Small intestine (tissue), 7 donors: ENCODE results near the gene FAM217B. TPM values are rescaled to one million over a fixed set of nuclear protein-coding genes. Genes with fewer than 3 reads are reported as not detected.
A peak's percentile ranks its signal among the peaks of the same experiment; 100 is the strongest.

Experiments
- DNase-seq, 2 donors: peaks; one replicate each; pipeline versions ENCODE4 v3.0.0 to v3.0.0-alpha.2; 2013
- FAIRE-seq: peaks from 2 replicates; lab custom pipeline; 2012; peaks lifted over from hg19 to GRCh38; lab: Jason Lieb, UNC
- H3K27ac ChIP-seq, 3 donors: one replicate each; pipeline ENCODE4 v1.5.1; 2013; ENCODE audit warnings: low read length in 2 of 3, mild to moderate bottlenecking in 2 of 3, control low read depth in 1 of 3, inconsistent platforms in 1 of 3, low read depth in 1 of 3, moderate library complexity in 1 of 3
- H3K27me3 ChIP-seq, 3 donors: one replicate each; pipeline ENCODE4 v1.6.1; 2013; ENCODE audit warnings: low read length in 3 of 3, inconsistent platforms in 1 of 3; ENCODE audit not compliant: control insufficient read depth in 3 of 3, insufficient read depth in 3 of 3
- H3K36me3 ChIP-seq, 3 donors: one replicate each; pipeline ENCODE4 v1.6.1; 2013; ENCODE audit warnings: low read length in 3 of 3, inconsistent platforms in 1 of 3, low read depth in 1 of 3, mild to moderate bottlenecking in 1 of 3, moderate library complexity in 1 of 3; ENCODE audit not compliant: control insufficient read depth in 3 of 3, insufficient read depth in 2 of 3
- H3K4me1 ChIP-seq, 3 donors: one replicate each; pipeline ENCODE4 v1.6.1; 2013; ENCODE audit warnings: low read length in 2 of 3, inconsistent platforms in 1 of 3, low read depth in 1 of 3, mild to moderate bottlenecking in 1 of 3, moderate library complexity in 1 of 3; ENCODE audit not compliant: control insufficient read depth in 3 of 3, insufficient read depth in 2 of 3
- H3K4me3 ChIP-seq, 3 donors: one replicate each; pipeline ENCODE4 v1.5.1; 2013; ENCODE audit warnings: low read length in 3 of 3, control low read depth in 1 of 3, inconsistent platforms in 1 of 3, low read depth in 1 of 3, mild to moderate bottlenecking in 1 of 3, moderate library complexity in 1 of 3
- H3K9me3 ChIP-seq, 2 donors: one replicate each; pipeline ENCODE4 v1.6.1; 2013; ENCODE audit warnings: low read depth in 1 of 2, low read length in 1 of 2; ENCODE audit not compliant: control insufficient read depth in 2 of 2, insufficient read depth in 1 of 2
- WGBS, 3 donors: extraction: QIAGEN DNeasy Blood & Tissue Kit; methylation state at CpG; one replicate each; pipeline ENCODE4 v1.1.7; 2013; 5-methylcytosine and 5-hydroxymethylcytosine counted together
- polyA plus RNA-seq, 4 donors: library from polyadenylated mRNA; stranded (reverse) in 3 of 4; unstranded in 1 of 4; fragments of 200-250 nt in 3 of 4; fragments of 120-200 nt in 1 of 4; gene quantifications; one replicate each; pipeline versions ENCODE4 v1.2.1 to v1.2.3, GENCODE V29; 2013
- donor health status: healthy with polysubstance abuse.
- donor health status: control.
- donor health status: control.
- donor health status: Bipolar disorder and iron deficiency.
- donor health status: healthy.

FAM217B gene
- polyA plus RNA-seq, 4 donors = 2.7 to 16.4 (median 3.7) TPM

DNA sequence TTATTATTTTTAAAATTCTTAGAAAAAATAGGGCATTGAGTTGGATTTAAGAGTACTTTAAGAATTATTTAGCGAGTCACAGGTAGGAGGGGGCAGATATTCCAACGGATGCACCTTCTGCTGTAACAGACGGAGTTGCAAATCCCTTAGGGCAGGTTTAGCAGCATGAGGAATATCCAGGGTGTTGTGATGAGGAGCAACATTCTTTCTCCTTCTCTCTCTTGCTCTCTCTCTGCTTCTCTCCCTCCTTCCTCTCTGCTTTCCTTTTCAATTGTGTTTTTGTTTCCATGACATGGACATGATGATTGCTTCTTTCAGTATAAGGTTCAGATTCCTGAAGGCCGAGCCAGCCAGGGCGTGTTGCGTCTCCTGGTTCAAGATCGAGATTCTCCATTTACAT lies 46.9 kb downstream of the FAM217B start:
- H3K4me3 ChIP-seq = no peak overlapping the region
- no peaks in the 10 kb centered on the region for H3K4me1 ChIP-seq
- no peaks in the 10 kb centered on the region for H3K27me3 ChIP-seq
- H3K36me3 ChIP-seq = no peaks in the 10 kb centered on the region
- FAIRE-seq (no peak), DNase-seq (no peak)
- WGBS, 3 donors = 89 to 91% (median 91%) methylated on average over 7 of the region's 7 CpGs
- no peak overlapping the region for H3K27ac ChIP-seq
- H3K9me3 ChIP-seq = no peaks in the 10 kb centered on the region

DNA sequence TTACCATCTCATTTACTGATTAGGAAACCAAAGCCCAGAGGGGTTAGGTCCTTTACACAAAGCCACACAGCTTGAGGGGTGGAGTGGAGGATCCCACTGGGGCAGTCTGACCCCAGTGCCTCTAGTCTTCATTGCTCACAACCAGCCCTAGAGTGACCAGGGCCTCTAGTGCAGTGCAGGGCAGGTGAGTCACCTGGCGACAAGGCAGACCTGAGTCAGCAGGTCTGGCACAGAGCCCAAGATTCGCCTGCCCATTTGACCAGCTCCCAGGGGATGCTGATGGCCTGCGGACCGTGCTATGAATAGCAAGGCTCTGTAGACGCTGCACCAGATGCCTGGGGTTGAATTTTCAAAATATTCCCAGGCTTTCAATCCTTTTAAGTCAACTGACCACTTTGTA lies 48.0 kb downstream of the FAM217B start:
- Histone ChIP-seq H3K4me1 (no peaks in the 10 kb centered on the region), H3K36me3 (no peaks in the 10 kb centered on the region), H3K27ac (no peak overlapping the region), H3K27me3 (no peaks in the 10 kb centered on the region), H3K4me3 (no peak overlapping the region), H3K9me3 (no peaks in the 10 kb centered on the region)
- FAIRE-seq (no peak), DNase-seq (peak in 1 of 2 donors; percentile 27)
- 60 to 78% (median 69%) methylated on average over 5 of the region's 5 CpGs for WGBS, 3 donors

DNA sequence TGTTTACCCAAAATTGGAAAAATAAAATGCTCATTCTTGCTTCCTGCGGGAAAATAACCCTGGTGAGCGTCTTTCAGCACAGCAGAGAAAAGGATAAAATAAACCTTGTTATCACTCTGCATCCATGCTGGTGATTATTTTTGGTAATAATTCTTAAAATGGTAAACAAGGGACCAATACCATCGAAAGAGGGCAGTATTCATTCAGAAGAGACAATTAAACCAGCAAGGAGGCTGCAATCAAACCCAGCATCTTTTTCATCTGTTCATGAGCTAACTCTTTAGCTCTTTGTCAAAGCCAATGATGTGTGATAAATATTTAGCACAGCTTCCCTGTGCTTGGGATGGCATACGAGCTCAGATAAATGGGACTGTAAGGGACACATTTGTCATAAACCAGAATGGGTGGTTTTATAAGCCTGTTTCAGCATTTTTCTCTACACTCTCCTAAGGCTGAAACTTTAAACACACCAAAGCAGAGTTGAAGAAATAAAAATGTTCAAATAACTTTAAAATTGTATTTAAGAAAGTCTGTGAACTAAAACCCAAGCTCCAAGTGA lies 52.4 kb downstream of the FAM217B start:
- FAIRE-seq (no peak), DNase-seq (no peak)
- WGBS, 3 donors = 59 to 74% (median 70%) methylated on average over 4 of the region's 4 CpGs
- Histone ChIP-seq H3K27ac (no peak overlapping the region), H3K9me3 (no peaks in the 10 kb centered on the region), H3K4me1 (no peaks in the 10 kb centered on the region), H3K27me3 (no peaks in the 10 kb centered on the region), H3K4me3 (no peak overlapping the region), H3K36me3 (no peaks in the 10 kb centered on the region)

DNA sequence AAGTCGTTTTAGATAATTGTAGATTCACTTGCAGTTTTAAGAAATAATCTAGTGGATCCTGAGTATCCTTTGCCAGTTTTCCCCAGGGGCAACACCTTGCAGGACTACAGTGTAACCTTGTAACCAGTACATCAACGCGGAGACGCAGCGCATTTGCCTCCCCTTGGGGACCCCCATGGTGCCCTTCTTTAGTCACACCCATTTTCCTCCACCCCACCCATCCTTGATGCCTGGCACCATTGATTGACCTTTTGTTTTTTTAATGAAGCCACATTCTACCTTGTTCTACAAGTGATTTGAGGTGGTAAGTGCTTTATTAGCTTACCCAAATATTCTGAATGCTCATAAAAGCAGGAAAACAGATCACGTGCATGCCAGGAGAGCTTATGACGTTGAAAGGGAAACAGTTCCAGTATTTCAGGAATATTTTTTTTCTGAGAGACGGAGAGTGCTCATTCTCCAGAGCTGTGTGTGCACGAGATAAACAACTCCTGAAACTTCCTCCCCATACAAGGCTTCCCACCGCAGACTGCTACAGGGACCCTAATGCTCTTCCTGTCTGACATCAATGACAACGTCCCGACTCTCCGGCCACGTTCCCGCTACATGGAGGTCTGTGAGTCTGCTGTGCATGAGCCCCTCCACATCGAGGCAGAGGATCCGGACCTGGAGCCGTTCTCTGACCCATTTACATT lies 53.7 kb downstream of the FAM217B start:
- no peaks in the 10 kb centered on the region for H3K36me3 ChIP-seq

DNA sequence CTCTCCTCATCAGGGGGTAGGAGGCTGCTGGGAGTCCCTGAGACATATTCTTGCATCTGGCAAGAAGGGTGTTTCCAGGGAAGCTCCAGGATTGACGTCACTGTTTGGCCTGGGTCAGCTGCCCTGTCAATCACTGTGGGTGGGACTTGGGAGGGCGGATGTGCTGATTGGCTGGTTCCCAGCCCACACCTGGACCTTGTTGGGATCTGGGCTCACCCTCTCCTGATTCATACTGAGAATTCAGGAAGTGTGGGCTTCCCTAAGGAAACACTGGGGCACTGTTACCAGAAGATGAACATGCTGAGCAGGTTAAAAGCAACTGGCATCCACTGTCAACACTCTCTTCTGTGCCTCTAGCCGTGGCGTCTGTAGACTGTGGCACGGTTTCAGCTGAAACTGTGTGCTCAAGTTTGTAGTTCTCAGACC lies 54.5 kb downstream of the FAM217B start:
- Histone ChIP-seq H3K27ac (no peak overlapping the region), H3K27me3 (no peaks in the 10 kb centered on the region), H3K4me1 (no peaks in the 10 kb centered on the region), H3K36me3 (no peaks in the 10 kb centered on the region), H3K9me3 (no peaks in the 10 kb centered on the region), H3K4me3 (no peak overlapping the region)
- DNase-seq (peak in 1 of 2 donors; percentile 9), FAIRE-seq (no peak)
- 61 to 63% (median 61%) methylated on average over 5 of the region's 5 CpGs for WGBS, 3 donors

More for the DNA sequence above, 53.7 kb downstream of the FAM217B start:
- Histone ChIP-seq H3K4me1 (no peaks in the 10 kb centered on the region), H3K4me3 (no peak overlapping the region), H3K27ac (no peak overlapping the region), H3K27me3 (no peaks in the 10 kb centered on the region), H3K9me3 (no peaks in the 10 kb centered on the region)
- no peak for FAIRE-seq
- DNase-seq = no peak
- 39 to 71% (median 65%) methylated on average over 18 of the region's 18 CpGs for WGBS, 3 donors

DNA sequence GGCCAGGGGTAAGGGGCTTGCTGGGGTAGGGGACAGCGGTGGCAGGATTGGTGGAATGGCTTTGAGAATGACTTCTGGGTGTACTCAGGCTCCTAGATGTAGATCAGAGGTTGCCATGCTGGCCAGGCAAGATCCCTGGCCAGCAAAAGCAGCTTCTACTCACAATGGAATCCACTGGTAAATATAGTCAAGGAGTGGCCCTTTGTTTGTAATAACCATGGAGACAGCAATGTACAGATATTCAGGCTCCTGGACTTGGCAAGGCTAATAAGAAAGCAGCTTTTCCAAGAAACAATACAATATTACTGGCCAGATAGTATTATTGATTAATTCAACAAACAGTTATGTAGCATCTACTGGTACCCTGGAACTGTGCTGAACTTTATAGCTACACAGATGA lies 55.9 kb downstream of the FAM217B start:
- Histone ChIP-seq H3K36me3 (no peaks in the 10 kb centered on the region), H3K27me3 (no peaks in the 10 kb centered on the region), H3K27ac (no peak overlapping the region), H3K9me3 (no peaks in the 10 kb centered on the region), H3K4me1 (no peaks in the 10 kb centered on the region), H3K4me3 (no peak overlapping the region)
- DNase-seq (no peak), FAIRE-seq (no peak)
- 80 to 93% (median 86%) methylated on average over 1 of the region's 1 CpG for WGBS, 3 donors

DNA sequence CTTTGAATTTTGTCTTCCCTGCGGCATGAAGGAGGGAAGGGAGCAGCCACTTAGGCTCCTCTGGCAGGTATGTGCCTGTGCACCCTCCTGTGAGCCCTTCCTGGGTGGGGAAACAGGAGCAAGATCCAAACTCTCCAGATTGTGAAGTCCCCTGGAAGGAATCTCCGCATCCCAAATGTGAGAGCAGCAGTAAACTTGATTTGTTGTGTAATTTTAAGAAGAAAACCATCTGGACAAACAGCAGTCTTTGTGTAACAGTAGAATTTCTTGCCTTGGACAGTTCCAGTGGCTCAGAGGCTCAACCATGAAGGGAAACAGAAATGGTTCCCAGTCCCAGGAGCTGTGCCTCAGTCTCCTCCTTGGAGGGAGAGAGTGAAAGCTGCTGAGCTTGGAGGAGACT lies 57.7 kb downstream of the FAM217B start:
- Histone ChIP-seq H3K36me3 (no peaks in the 10 kb centered on the region), H3K4me3 (no peak overlapping the region), H3K9me3 (no peaks in the 10 kb centered on the region), H3K27me3 (no peaks in the 10 kb centered on the region), H3K27ac (no peak overlapping the region), H3K4me1 (no peaks in the 10 kb centered on the region)
- 86 to 95% (median 88%) methylated on average over 2 of the region's 2 CpGs for WGBS, 3 donors
- DNase-seq (no peak), FAIRE-seq (no peak)
